Endothelial cell of umbilical vein (primary cell): ENCODE measurements around the gene ATP6V0C. TPM values are rescaled to one million over a fixed set of nuclear protein-coding genes. Genes with fewer than 3 reads are reported as not detected.

Experiments
- BruUV-seq: library from RNA; stranded (reverse); fragments of 400-500 nt; replicated peaks from 2 replicates; lab custom pipeline; 2021; lab: Mats Ljungman, UMichigan
- CTCF ChIA-PET: fragments of 300-600, 350-600 bp; sonication (Branson Sonifier 250); formaldehyde crosslinking; loops from one replicate; lab custom pipeline; 2021; ENCODE audit warnings: antibody characterized with exemption, inconsistent platforms; lab: Charles Lee
- POLR2A ChIA-PET: fragments of 300-600, 350-600 bp; sonication (Branson Sonifier 250); formaldehyde crosslinking; loops from one replicate; lab custom pipeline; 2021; ENCODE audit warnings: antibody characterized with exemption, inconsistent platforms; lab: Charles Lee
- DNase-seq: peaks from one replicate; pipeline ENCODE4 v3.0.0-alpha.2; 2011; ENCODE audit warnings: low read depth, low spot score
- FAIRE-seq: peaks from 2 replicates; lab custom pipeline; 2011; peaks lifted over from hg19 to GRCh38; lab: Jason Lieb, UNC
- H2AFZ ChIP-seq: 2 replicates; pipeline ENCODE4 v1.6.0; 2012; ENCODE audit warnings: low read depth, low read length, control low read depth, inconsistent platforms
- H3K27ac ChIP-seq: 2 replicates; pipeline ENCODE4 v1.5.1; 2011; ENCODE audit warnings: low read depth, mild to moderate bottlenecking, control low read depth, low read length, moderate library complexity; ENCODE audit not compliant: insufficient read depth
- H3K27me3 ChIP-seq, 2 experiments: 2 replicates each; pipeline versions ENCODE4 v1.6.0 to v1.6.1; 2011; ENCODE audit warnings: low read length in 2 of 2, mixed read lengths in 1 of 2; ENCODE audit not compliant: control insufficient read depth in 2 of 2, insufficient read depth in 2 of 2
- H3K36me3 ChIP-seq, 2 experiments: 2 replicates in 1 of 2; 3 replicates in 1 of 2; pipeline ENCODE4 v1.5.1; 2011; ENCODE audit warnings: low read length in 2 of 2, mild to moderate bottlenecking in 1 of 2, moderate library complexity in 1 of 2; ENCODE audit not compliant: control insufficient read depth in 2 of 2, insufficient read depth in 2 of 2; ENCODE audit errors: extremely low read depth in 1 of 2
- H3K4me1 ChIP-seq: 3 replicates; pipeline ENCODE4 v1.5.1; 2011; ENCODE audit warnings: mild to moderate bottlenecking, low read length; ENCODE audit not compliant: control insufficient read depth, insufficient read depth; ENCODE audit errors: extremely low read depth
- H3K4me2 ChIP-seq: 2 replicates; pipeline ENCODE4 v1.6.1; 2011; ENCODE audit warnings: low read length, control low read depth, mixed read lengths; ENCODE audit not compliant: insufficient read depth
- H3K4me3 ChIP-seq, 3 experiments: fragments of 200-600 bp in 1 of 3; sonication (generic), shearing (Covaris generic) in 1 of 3; replicated peaks in 1 of 3; 2 replicates each; pipeline ENCODE4 v1.5.1; 2011 to 2016; ENCODE audit warnings: control low read depth in 3 of 3, low read length in 3 of 3, mild to moderate bottlenecking in 2 of 3, inconsistent platforms in 1 of 3, low read depth in 1 of 3, moderate library complexity in 1 of 3; ENCODE audit not compliant: insufficient read depth in 1 of 3
- H3K79me2 ChIP-seq: 2 replicates; pipeline ENCODE4 v1.6.0; 2012; ENCODE audit warnings: low read length, inconsistent platforms; ENCODE audit not compliant: control insufficient read depth, insufficient read depth
- H3K9ac ChIP-seq: replicated peaks from 2 replicates; pipeline ENCODE3; 2011; ENCODE audit warnings: low read length, control low read depth; ENCODE audit not compliant: insufficient read depth; ENCODE audit errors: extremely low read depth
- H3K9me1 ChIP-seq: replicated peaks from 3 replicates; pipeline ENCODE4 v1.6.0; 2011; ENCODE audit warnings: mild to moderate bottlenecking, low read length; ENCODE audit not compliant: control insufficient read depth, insufficient read depth; ENCODE audit errors: extremely low read depth
- H3K9me3 ChIP-seq: replicated peaks from 2 replicates; pipeline ENCODE4 v1.5.1; 2012; ENCODE audit warnings: low read length, inconsistent platforms; ENCODE audit not compliant: control insufficient read depth, insufficient read depth
- H4K20me1 ChIP-seq: replicated peaks from 2 replicates; pipeline ENCODE3; 2011; ENCODE audit warnings: mild to moderate bottlenecking, low read length; ENCODE audit not compliant: control insufficient read depth, insufficient read depth; ENCODE audit errors: extremely low read depth
- EZH2 ChIP-seq: IDR thresholded peaks from 2 replicates; pipeline ENCODE4 v1.6.1; 2012; ENCODE audit warnings: borderline replicate concordance, low read depth, mild to moderate bottlenecking, moderate library complexity, low read length, inconsistent platforms; ENCODE audit not compliant: severe bottlenecking
- FOS ChIP-seq: IDR thresholded peaks from 2 replicates; pipeline ENCODE4 v1.6.1; 2011; ENCODE audit warnings: mild to moderate bottlenecking, low read length, moderate library complexity, borderline replicate concordance; ENCODE audit not compliant: insufficient read depth
- GATA2 ChIP-seq: IDR thresholded peaks from 2 replicates; pipeline ENCODE4 v1.7.0; 2011; ENCODE audit warnings: low read depth, mild to moderate bottlenecking, moderate library complexity, mixed read lengths, low read length; ENCODE audit not compliant: insufficient read length, insufficient read depth
- JUN ChIP-seq: IDR thresholded peaks from 2 replicates; pipeline ENCODE4 v1.6.1; 2011; ENCODE audit warnings: borderline replicate concordance, low read depth; ENCODE audit not compliant: insufficient read length, insufficient read depth
- MYC ChIP-seq: IDR thresholded peaks from one replicate; pipeline ENCODE4 v1.6.1; 2011; ENCODE audit warnings: mild to moderate bottlenecking, low read depth, low read length
- POLR2A ChIP-seq: IDR thresholded peaks from 2 replicates; pipeline ENCODE4 v1.6.1; 2012; ENCODE audit warnings: low read depth, mild to moderate bottlenecking, control low read depth, low read length
- POLR2AphosphoS5 ChIP-seq: IDR thresholded peaks from 2 replicates; pipeline ENCODE4 v1.6.1; 2012; ENCODE audit warnings: low read depth, mild to moderate bottlenecking, control low read depth, low read length, moderate library complexity; ENCODE audit not compliant: insufficient read depth
- dilution Hi-C: fragments of 300-500 bp; cut with MboI; formaldehyde crosslinking; loops from one replicate; pipeline ENCODE4 v1.15.0; 2019; ENCODE audit warnings: low sequenced_read_pairs; ENCODE audit not compliant: extremely low pct_ligation_motif_present
- intact Hi-C: fragments of 100-400 bp; cut with micrococcal nuclease; formaldehyde crosslinking; loops from one replicate; pipeline ENCODE4 v1.10.0; 2022
- polyA plus RNA-seq, 4 experiments: library from polyadenylated mRNA; depleted of rRNA in 3 of 4; stranded (reverse) in 3 of 4; unstranded in 1 of 4; fragments of >200 nt; gene quantifications; 2 replicates each; pipeline versions ENCODE4 v1.2.1 to v1.2.3, GENCODE V29; 2011 to 2012; ENCODE audit warnings: missing spikeins in 1 of 4
- total RNA-seq: library from RNA; stranded (reverse); gene quantifications from 2 replicates; pipeline ENCODE4 v1.2.3, GENCODE V29; 2021
- TF ChIP-seq, protein P1 (sequence below): IDR thresholded peaks from 2 replicates; pipeline ENCODE4 v1.6.1; 2011; ENCODE audit not compliant: insufficient read depth, insufficient read length
- TF ChIP-seq, protein P2 (sequence below), 2 donors: IDR thresholded peaks; 1 replicate in 1 of 2; 2 replicates in 1 of 2; pipeline ENCODE4 v1.5.1; 2011; ENCODE audit warnings: low read length in 2 of 2, mild to moderate bottlenecking in 2 of 2, moderate library complexity in 2 of 2, control low read depth in 1 of 2, inconsistent platforms in 1 of 2, low read depth in 1 of 2; ENCODE audit not compliant: insufficient read depth in 1 of 2; ENCODE audit errors: extremely low read depth in 1 of 2

The ATP6V0C gene
- total and polyA plus RNA-seq, 2 donors (not counting 3 experiments of a cell fraction or from before 2014, with no cell fraction given): 146 to 194 TPM

DNA sequence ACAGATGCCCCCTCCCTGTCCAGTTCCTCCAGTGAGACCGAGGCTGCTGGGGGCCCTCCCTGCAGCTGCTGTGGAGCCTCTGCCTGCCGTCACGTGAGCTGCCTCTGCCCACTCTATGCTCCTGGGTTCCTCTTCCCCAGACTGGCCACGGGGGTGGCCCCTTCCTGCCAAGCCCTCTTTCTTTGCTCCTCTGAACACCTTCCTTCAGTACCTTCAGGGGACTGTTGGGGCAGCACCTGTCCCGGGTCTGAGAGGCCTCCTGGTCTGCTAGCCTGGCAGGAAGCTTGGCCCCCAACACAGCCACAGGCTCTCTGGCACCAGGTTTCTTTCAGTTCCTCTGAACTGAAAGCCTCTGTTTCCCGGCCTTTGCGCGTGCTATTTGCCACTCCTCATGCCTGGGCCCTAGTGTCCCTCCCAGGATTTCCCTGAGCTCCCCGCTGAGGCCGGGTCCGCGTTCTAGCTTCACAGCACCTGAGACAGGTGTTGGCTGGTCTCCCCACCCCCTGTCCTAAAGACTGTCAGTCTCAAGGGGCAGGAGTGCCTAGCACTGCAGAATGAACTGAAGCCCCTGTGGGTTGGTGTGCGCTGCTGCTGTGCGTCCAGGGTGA is 6.6 kb upstream of the ATP6V0C start:
- TF ChIP-seq JUN: no peak
- TF ChIP-seq, protein P1, sequence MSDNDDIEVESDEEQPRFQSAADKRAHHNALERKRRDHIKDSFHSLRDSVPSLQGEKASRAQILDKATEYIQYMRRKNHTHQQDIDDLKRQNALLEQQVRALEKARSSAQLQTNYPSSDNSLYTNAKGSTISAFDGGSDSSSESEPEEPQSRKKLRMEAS: no peak
- TF ChIP-seq EZH2: no peak
- TF ChIP-seq MYC: no peak
- no peak for TF ChIP-seq GATA2
- no peak for TF ChIP-seq FOS
- TF ChIP-seq, protein P2, sequence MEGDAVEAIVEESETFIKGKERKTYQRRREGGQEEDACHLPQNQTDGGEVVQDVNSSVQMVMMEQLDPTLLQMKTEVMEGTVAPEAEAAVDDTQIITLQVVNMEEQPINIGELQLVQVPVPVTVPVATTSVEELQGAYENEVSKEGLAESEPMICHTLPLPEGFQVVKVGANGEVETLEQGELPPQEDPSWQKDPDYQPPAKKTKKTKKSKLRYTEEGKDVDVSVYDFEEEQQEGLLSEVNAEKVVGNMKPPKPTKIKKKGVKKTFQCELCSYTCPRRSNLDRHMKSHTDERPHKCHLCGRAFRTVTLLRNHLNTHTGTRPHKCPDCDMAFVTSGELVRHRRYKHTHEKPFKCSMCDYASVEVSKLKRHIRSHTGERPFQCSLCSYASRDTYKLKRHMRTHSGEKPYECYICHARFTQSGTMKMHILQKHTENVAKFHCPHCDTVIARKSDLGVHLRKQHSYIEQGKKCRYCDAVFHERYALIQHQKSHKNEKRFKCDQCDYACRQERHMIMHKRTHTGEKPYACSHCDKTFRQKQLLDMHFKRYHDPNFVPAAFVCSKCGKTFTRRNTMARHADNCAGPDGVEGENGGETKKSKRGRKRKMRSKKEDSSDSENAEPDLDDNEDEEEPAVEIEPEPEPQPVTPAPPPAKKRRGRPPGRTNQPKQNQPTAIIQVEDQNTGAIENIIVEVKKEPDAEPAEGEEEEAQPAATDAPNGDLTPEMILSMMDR (IDR thresholded peaks at IDR 0.05; ENCODE audit: extremely low read depth in 1 of 2, insufficient read depth in 1 of 2, low read depth in 1 of 2, low read length in 2 of 2): no peak
- TF ChIP-seq POLR2A: no peak
- no peak for TF ChIP-seq POLR2AphosphoS5
- no peaks in the 10 kb centered on the region for H3K9me1 ChIP-seq
- no peak overlapping the region for H3K9ac ChIP-seq
- dilution Hi-C loops: no loop called here
- no TSS peak for BruUV-seq
- H3K36me3 ChIP-seq: no peaks in the 10 kb centered on the region
- ChIA-PET CTCF (no interaction called here), POLR2A (no interaction called here)
- no peaks in the 10 kb centered on the region for H3K4me1 ChIP-seq
- H3K79me2 ChIP-seq: no peaks in the 10 kb centered on the region
- no peak overlapping the region for H3K27ac ChIP-seq
- H3K27me3 ChIP-seq: no peaks in the 10 kb centered on the region
- H4K20me1 ChIP-seq: no peaks in the 10 kb centered on the region
- intact Hi-C loops: no loop called here
- DNase-seq (no peak), FAIRE-seq (no peak)
- no peak overlapping the region for H3K4me3 ChIP-seq
- H3K9me3 ChIP-seq: no peaks in the 10 kb centered on the region
- no peak overlapping the region for H3K4me2 ChIP-seq
- no peak overlapping the region for H2AFZ ChIP-seq
